WERI-Rb-1 (cell line): ENCODE results near the gene CRADD.
A peak's percentile ranks its signal among the peaks of the same experiment; 100 is the strongest.

Experiments used
- DNase-seq: peaks from one replicate; pipeline ENCODE4 v3.0.0-alpha.2; 2020
- H3K27ac ChIP-seq: fragments of 250-450 bp; sonication (Bioruptor Pico); 2 replicates; pipeline ENCODE4 v1.5.1; 2020; ENCODE audit warnings: mild to moderate bottlenecking, moderate library complexity
- H3K27me3 ChIP-seq: fragments of 250-450 bp; sonication (Bioruptor Pico); 2 replicates; pipeline ENCODE4 v1.5.1; 2021; ENCODE audit warnings: mild to moderate bottlenecking, low read depth, moderate library complexity; ENCODE audit not compliant: insufficient read depth, severe bottlenecking
- H3K36me3 ChIP-seq: fragments of 250-450 bp; sonication (Bioruptor Pico); 2 replicates; pipeline ENCODE4 v1.5.1; 2020; ENCODE audit warnings: mild to moderate bottlenecking, moderate library complexity
- H3K4me3 ChIP-seq: 2 replicates; pipeline ENCODE4 v1.5.1; 2011; ENCODE audit warnings: low read depth, mild to moderate bottlenecking, control low read depth, low read length
- H3K9me3 ChIP-seq: fragments of 250-450 bp; sonication (Bioruptor Pico); 2 replicates; pipeline ENCODE4 v1.5.1; 2021; ENCODE audit warnings: mild to moderate bottlenecking, moderate library complexity; ENCODE audit not compliant: severe bottlenecking
- TF ChIP-seq, protein P1 (sequence below): IDR thresholded peaks from 2 replicates; pipeline ENCODE4 v1.5.1; 2011; ENCODE audit warnings: low read depth, mild to moderate bottlenecking, control low read depth, inconsistent platforms, low read length

Gene CRADD

DNA sequence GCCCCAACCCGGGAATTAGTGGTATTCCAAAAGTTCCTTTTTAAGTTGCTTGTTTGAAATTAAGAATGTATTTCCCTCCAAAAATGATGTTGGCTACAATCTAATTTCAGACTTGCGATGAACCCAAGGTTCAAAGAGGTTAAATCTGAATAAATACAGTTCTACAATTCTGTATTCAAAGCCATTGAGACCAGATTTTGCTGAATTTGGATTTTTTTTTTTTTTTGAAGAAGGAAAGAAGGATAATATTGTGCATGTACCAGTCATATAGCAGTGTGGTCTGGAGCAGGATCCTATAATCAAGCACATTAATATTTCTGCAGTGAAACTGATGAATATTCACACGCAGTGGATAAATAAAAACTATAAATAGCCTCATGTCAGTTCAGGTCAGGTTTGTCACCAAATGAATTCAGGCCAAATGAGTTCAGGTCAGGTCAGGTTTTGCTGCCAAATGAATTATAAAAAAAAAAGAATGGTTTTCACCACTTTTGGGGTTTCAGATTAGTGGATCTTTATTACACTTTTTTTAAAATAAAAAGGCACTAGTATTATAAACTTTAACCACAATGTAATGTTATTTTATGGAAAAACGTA, 69.5 kb downstream of the CRADD start:
- Histone ChIP-seq H3K36me3 (no peaks in the 10 kb centered on the region), H3K4me3 (no peak overlapping the region), H3K27ac (no peak overlapping the region), H3K27me3 (no peaks in the 10 kb centered on the region), H3K9me3 (peaks cover 2% of the 10 kb centered on the region)
- TF ChIP-seq, protein P1, sequence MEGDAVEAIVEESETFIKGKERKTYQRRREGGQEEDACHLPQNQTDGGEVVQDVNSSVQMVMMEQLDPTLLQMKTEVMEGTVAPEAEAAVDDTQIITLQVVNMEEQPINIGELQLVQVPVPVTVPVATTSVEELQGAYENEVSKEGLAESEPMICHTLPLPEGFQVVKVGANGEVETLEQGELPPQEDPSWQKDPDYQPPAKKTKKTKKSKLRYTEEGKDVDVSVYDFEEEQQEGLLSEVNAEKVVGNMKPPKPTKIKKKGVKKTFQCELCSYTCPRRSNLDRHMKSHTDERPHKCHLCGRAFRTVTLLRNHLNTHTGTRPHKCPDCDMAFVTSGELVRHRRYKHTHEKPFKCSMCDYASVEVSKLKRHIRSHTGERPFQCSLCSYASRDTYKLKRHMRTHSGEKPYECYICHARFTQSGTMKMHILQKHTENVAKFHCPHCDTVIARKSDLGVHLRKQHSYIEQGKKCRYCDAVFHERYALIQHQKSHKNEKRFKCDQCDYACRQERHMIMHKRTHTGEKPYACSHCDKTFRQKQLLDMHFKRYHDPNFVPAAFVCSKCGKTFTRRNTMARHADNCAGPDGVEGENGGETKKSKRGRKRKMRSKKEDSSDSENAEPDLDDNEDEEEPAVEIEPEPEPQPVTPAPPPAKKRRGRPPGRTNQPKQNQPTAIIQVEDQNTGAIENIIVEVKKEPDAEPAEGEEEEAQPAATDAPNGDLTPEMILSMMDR, result no peak
- no peak for DNase-seq

DNA sequence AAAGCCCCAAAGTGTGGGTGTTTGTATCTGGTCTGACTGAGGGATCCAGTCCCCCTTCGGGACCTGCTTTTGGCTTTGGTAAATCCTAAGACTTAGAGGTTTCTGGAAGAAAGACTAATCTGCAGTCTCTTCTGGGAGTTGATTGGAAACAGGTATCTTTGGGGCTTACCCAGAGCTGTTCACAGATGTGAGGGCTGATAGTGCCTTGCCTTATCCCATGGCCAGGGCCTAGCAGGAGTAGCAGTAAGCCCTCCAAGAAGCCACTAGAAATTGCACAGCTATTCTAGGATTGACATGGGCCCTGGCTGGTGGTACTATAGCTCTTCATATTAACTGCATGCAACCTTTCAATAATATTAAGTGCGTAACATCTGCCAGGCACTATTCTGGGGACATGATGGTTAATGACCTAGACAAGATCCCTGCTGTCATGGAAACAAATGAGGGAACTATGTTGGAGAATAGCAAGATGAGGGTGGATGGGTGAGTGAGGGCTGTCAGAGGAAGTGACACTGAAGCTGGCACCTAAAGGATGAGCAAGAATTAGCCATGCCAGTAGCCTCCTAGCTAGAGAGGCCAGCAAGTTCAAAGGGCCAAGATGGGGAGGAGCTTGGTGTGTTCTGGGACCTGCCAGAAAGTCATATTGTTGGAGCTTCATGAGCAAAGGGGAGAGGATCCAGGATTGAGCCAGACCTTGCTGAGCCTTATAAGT, 71.7 kb downstream of the CRADD start:
- H3K9me3 ChIP-seq, result peaks cover 11% of the 10 kb centered on the region
- TF ChIP-seq, protein P1, result no peak
- no peak overlapping the region for H3K4me3 ChIP-seq
- DNase-seq, result peak; percentile 17
- H3K27me3 ChIP-seq, result no peaks in the 10 kb centered on the region
- no peak overlapping the region for H3K27ac ChIP-seq
- H3K36me3 ChIP-seq, result no peaks in the 10 kb centered on the region

DNA sequence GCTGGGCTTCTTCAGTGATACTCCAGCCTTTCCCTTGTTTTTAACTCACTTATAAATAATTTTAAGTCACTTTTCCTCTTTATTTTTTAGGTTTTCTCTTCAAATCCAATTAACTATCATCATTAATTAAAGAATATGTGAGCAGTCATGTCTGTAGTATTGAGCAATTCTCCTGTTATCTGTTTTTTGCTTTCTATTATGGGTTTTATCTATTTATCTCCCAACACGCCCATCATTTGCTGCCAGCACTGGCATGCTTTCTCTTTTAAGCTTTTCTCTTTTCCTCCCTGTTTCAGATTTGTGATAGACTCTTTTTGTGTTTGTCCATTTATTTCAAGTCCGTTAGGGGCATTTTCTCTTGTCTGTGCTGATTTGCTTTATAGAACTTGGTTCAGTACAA, 72.3 kb downstream of the CRADD start:
- Histone ChIP-seq H3K4me3 (no peak overlapping the region), H3K36me3 (no peaks in the 10 kb centered on the region), H3K27ac (no peak overlapping the region), H3K27me3 (no peaks in the 10 kb centered on the region), H3K9me3 (peaks cover 9% of the 10 kb centered on the region)
- no peak for DNase-seq
- TF ChIP-seq, protein P1, result no peak

DNA sequence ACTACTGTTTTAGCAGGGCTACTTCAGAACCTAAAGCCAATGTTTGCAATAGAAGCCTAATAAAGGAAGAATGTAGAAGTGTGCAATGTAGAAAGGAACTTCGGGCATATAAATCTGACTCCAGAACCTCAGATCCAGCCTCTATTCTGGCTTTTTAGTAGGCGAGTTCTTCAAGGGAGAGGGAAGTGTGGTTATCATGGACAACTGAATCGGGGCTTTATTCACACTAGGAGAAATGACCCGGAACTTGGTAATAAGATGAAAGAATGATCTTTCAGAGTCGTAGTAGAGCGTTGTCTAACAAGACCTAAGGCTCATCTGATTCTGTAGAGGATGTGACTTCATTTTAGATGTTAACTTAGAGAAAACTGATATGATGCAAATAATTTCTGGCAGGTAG, 72.9 kb downstream of the CRADD start:
- TF ChIP-seq, protein P1, result no peak
- no peaks in the 10 kb centered on the region for H3K36me3 ChIP-seq
- H3K27ac ChIP-seq, result no peak overlapping the region
- H3K4me3 ChIP-seq, result no peak overlapping the region
- H3K9me3 ChIP-seq, result peaks cover 9% of the 10 kb centered on the region
- H3K27me3 ChIP-seq, result no peaks in the 10 kb centered on the region
- no peak for DNase-seq

DNA sequence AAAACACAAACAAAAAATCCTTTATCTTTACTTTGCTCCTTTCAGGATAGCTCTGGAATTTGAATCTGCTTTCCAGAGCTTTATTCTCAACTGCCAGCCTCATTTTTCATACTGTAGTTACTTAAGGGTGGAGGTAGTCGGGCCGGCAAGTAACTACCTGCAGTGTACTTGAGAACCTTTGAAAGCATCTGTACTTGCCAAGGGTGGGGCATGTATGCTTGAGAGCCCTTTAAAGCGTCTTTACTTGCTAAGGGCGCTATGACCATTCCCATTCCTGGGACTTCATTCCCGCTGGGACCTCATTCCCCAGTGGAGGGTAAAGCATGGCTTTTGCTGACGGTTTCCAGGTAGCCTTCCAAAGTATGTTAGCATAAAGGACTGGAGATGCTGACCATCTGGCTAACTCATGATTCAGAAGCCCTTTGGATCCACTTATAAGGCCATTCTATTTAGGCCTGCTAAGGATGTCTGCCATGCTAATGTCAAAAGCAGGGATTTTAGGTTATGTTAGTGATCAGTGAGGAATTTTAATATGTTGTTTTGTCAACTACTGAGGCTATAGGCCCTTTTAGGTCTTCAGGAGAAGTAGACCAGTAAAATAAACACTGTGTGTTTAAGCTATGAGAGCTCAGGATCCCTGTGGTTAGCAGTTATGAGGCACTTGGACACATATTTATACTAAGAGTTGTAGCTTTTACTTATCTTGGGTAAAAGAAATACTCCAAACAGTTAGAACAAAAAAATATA, 74.9 kb downstream of the CRADD start:
- Histone ChIP-seq H3K27ac (peak overlapping the region; percentile 48; the same call in 1 of the 2 replicates), H3K36me3 (no peaks in the 10 kb centered on the region), H3K9me3 (peaks cover 9% of the 10 kb centered on the region), H3K4me3 (no peak overlapping the region), H3K27me3 (no peaks in the 10 kb centered on the region)
- TF ChIP-seq, protein P1, result no peak
- DNase-seq, result no peak
